ENCODE data around the gene ST6GALNAC5.

The ST6GALNAC5 gene

GRCh38 chr1:77061162-77061561 lies 193.9 kb downstream of the ST6GALNAC5 start:
- no peak for DNase-seq (ENCODE audit: extremely low read depth, low read depth)
- TF ChIP-seq CTCF (IDR thresholded peaks at IDR 0.05; ENCODE audit: low read depth, low read length) = no peak

- no peak for DNase-seq (ENCODE audit: extremely low read depth, low read depth)
- no peak for TF ChIP-seq CTCF (IDR thresholded peaks at IDR 0.05; ENCODE audit: low read depth, low read length)
Measured at GRCh38 chr1:77063118-77063517, 195.8 kb downstream of the ST6GALNAC5 start.

- TF ChIP-seq CTCF (IDR thresholded peaks at IDR 0.05; ENCODE audit: low read depth, low read length) = no peak
- no peak for DNase-seq (ENCODE audit: extremely low read depth, low read depth)
Measured at GRCh38 chr1:77064246-77064645, 197.0 kb downstream of the ST6GALNAC5 start.

- no peak for TF ChIP-seq CTCF (IDR thresholded peaks at IDR 0.05; ENCODE audit: low read depth, low read length)
- no peak for DNase-seq (ENCODE audit: extremely low read depth, low read depth)
Measured at GRCh38 chr1:77065693-77066342, 198.5 kb downstream of the ST6GALNAC5 start.

- DNase-seq (ENCODE audit: extremely low read depth, low read depth) = no peak
- TF ChIP-seq CTCF (IDR thresholded peaks at IDR 0.05; ENCODE audit: low read depth, low read length) = no peak
Measured at GRCh38 chr1:77068013-77068412, 200.7 kb downstream of the ST6GALNAC5 start.

GRCh38 chr1:77076759-77077158 lies 209.5 kb downstream of the ST6GALNAC5 start:
- no peak for DNase-seq (ENCODE audit: extremely low read depth, low read depth)
- no peak for TF ChIP-seq CTCF (IDR thresholded peaks at IDR 0.05; ENCODE audit: low read depth, low read length)

GRCh38 chr1:77081834-77082233 lies 214.6 kb downstream of the ST6GALNAC5 start:
- no peak for DNase-seq (ENCODE audit: extremely low read depth, low read depth)
- no peak for TF ChIP-seq CTCF (IDR thresholded peaks at IDR 0.05; ENCODE audit: low read depth, low read length)

Measured in AG09319 (cell line).